A673 (cell line): ENCODE data around the gene NUP50. TPM values are rescaled to one million over a fixed set of nuclear protein-coding genes. Genes with fewer than 3 reads are reported as not detected.

Experiments used
- BruUV-seq: library from RNA; stranded (reverse); fragments of 400-500 nt; replicated peaks from 2 replicates; lab custom pipeline; 2021; lab: Mats Ljungman, UMichigan
- CTCF ChIA-PET: fragments of 300-600 bp; sonication (Branson Sonifier 250); formaldehyde crosslinking; loops from one replicate; lab custom pipeline; 2022; ENCODE audit warnings: antibody characterized with exemption; lab: Charles Lee
- POLR2A ChIA-PET: fragments of 300-600 bp; sonication (Branson Sonifier 250); formaldehyde crosslinking; loops from one replicate; lab custom pipeline; 2022; ENCODE audit warnings: antibody characterized with exemption; ENCODE audit not compliant: low non-redundant PET; lab: Charles Lee
- DNase-seq: peaks from one replicate; pipeline ENCODE4 v3.0.0-alpha.2; 2015; ENCODE audit warnings: low spot score
- H3K27ac ChIP-seq: fragments of 200-600 bp; sonication (generic); 2 replicates; pipeline ENCODE4 v1.5.1; 2016; ENCODE audit warnings: mixed run types, low read depth, mild to moderate bottlenecking, mixed read lengths, antibody characterized with exemption, low read length; ENCODE audit not compliant: poor library complexity, severe bottlenecking
- H3K27me3 ChIP-seq: fragments of 200-600 bp; sonication (generic); replicated peaks from 2 replicates; pipeline ENCODE4 v1.6.1; 2017; ENCODE audit warnings: mixed run types, low read depth, mild to moderate bottlenecking, mixed read lengths, antibody characterized with exemption, low read length; ENCODE audit not compliant: insufficient read depth, poor library complexity
- H3K36me3 ChIP-seq: fragments of 200-600 bp; sonication (generic); 2 replicates; pipeline ENCODE4 v1.6.1; 2016; ENCODE audit warnings: mixed run types, mild to moderate bottlenecking, mixed read lengths, antibody characterized with exemption, low read length; ENCODE audit not compliant: insufficient read depth, poor library complexity, severe bottlenecking
- H3K4me1 ChIP-seq: fragments of 200-600 bp; sonication (generic); 2 replicates; pipeline ENCODE4 v1.6.1; 2017; ENCODE audit warnings: mixed run types, mild to moderate bottlenecking, mixed read lengths, antibody characterized with exemption, low read length; ENCODE audit not compliant: insufficient read depth, poor library complexity, severe bottlenecking
- H3K4me3 ChIP-seq: fragments of 200-600 bp; sonication (generic); 2 replicates; pipeline ENCODE4 v1.5.1; 2016; ENCODE audit warnings: low read depth, mixed run types, mild to moderate bottlenecking, mixed read lengths, low read length; ENCODE audit not compliant: poor library complexity, severe bottlenecking
- H3K9me3 ChIP-seq: fragments of 200-600 bp; sonication (generic); 2 replicates; pipeline ENCODE4 v1.6.1; 2016; ENCODE audit warnings: mixed run types, low read depth, mild to moderate bottlenecking, mixed read lengths, antibody characterized with exemption, low read length; ENCODE audit not compliant: poor library complexity, severe bottlenecking
- EZH2 ChIP-seq: fragments of 200-600 bp; sonication (generic); IDR thresholded peaks from 2 replicates; pipeline ENCODE4 v1.6.1; 2017; ENCODE audit warnings: borderline replicate concordance, low read depth, mild to moderate bottlenecking, mixed read lengths, antibody characterized with exemption, low read length; ENCODE audit not compliant: poor library complexity, severe bottlenecking
- intact Hi-C: fragments of 100-400 bp; cut with micrococcal nuclease; formaldehyde crosslinking; loops from one replicate; pipeline ENCODE4 v1.10.0; 2022; ENCODE audit not compliant: unreplicated experiment
- microRNA-seq: library from miRNA; unstranded; fragments of <30 nt; microRNA quantifications from one replicate; pipeline ENCODE4 v1.2.0, GENCODE V29; 2021
- total RNA-seq: library from RNA; stranded (reverse); gene quantifications from 2 replicates; pipeline ENCODE4 v1.2.3, GENCODE V29; 2021
- TF ChIP-seq, protein P1 (sequence below): fragments of 300-800, 200-600 bp; sonication (generic); conservative IDR thresholded peaks from 2 replicates; pipeline ENCODE4 v1.5.1; 2017; ENCODE audit warnings: low read depth, mild to moderate bottlenecking, antibody characterized with exemption, low read length, moderate library complexity, mixed read lengths

Gene NUP50
- total RNA-seq, 1 experiment from 2014 or later = 124 TPM

DNA sequence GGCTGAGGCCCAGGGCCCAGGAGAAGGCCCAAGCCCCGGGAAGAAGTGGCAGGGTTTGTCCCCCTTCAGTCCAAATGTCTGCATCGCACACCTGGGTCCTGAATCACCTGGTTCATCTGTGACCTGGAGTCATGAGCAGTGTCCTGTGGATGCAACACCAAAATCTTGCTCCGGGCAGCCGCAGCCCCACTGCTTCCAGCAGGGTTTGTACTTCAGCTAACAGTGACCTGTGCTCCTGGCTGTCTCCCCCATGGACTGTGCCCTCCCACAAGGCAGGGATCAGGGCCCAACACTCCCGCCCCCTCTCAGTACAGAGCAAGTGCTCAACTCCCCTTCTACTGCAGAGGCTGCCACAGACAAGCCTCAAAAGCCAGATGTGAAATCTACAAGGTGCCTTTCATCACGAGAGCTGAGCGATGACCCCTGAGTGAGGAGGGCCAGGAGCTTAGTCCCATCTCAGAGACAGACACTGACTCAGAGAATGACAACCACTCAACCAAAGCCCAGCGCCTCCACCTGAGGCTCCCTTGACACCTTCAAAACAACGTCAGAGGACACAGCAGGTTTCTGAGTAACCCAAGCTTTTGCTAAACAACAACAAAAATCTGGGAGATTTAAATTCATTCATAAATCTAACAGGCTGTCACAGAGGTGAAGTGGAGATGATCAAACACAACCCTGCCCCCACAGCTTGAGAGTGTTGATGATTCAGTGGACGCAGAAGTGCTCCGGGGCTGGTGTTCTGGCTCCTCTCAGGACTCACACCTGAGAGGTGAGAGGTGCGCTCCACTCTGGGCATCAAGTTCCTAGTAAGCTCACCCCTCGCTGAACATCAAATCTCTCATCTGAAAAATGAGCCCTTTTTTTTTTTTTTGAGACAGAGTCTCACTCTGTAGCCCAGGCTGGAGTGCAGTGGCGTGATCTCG, 73.6 kb downstream of the NUP50 start:
- Histone ChIP-seq H3K27ac (no peak overlapping the region), H3K9me3 (no peaks in the 10 kb centered on the region), H3K27me3 (no peaks in the 10 kb centered on the region), H3K4me3 (no peak overlapping the region), H3K36me3 (no peaks in the 10 kb centered on the region), H3K4me1 (peaks cover 14% of the 10 kb centered on the region)
- DNase-seq = no peak
- no peak for TF ChIP-seq EZH2
- TF ChIP-seq, protein P1, sequence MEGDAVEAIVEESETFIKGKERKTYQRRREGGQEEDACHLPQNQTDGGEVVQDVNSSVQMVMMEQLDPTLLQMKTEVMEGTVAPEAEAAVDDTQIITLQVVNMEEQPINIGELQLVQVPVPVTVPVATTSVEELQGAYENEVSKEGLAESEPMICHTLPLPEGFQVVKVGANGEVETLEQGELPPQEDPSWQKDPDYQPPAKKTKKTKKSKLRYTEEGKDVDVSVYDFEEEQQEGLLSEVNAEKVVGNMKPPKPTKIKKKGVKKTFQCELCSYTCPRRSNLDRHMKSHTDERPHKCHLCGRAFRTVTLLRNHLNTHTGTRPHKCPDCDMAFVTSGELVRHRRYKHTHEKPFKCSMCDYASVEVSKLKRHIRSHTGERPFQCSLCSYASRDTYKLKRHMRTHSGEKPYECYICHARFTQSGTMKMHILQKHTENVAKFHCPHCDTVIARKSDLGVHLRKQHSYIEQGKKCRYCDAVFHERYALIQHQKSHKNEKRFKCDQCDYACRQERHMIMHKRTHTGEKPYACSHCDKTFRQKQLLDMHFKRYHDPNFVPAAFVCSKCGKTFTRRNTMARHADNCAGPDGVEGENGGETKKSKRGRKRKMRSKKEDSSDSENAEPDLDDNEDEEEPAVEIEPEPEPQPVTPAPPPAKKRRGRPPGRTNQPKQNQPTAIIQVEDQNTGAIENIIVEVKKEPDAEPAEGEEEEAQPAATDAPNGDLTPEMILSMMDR = no peak
- BruUV-seq = no TSS peak
- intact Hi-C loops = no loop called here
- CTCF ChIA-PET = no interaction called here
- POLR2A ChIA-PET = interaction anchor here (0.7 kb wide), 1 partner anchor 26 kb away, joined by 5 read pairs; no protein-coding TSS in a partner anchor

Small RNAs within 50 kb of the gene (microRNA-seq; reads per million reads assigned to microRNA genes)
- gene MIR1249 = 73.3 reads per million, percentile 61 among the genes with 10 or more reads in this experiment

Other genes with a start within 250 kb of the NUP50 start
- 13.2 and 17.9 TPM in 2 replicates for gene PHF21B, start 153.9 kb upstream of the NUP50 start, total RNA-seq
- 54.8 and 64.2 TPM in 2 replicates for gene KIAA0930, start 77.0 kb downstream of the NUP50 start, total RNA-seq
- not detected in 2 replicates for gene UPK3A, start 121.0 kb downstream of the NUP50 start, total RNA-seq
- 54.0 and 58.3 TPM in 2 replicates for gene FAM118A, start 146.0 kb downstream of the NUP50 start, total RNA-seq
- gene SMC1B, start 249.7 kb downstream of the NUP50 start, total RNA-seq = not detected in 2 replicates
- 13.2 and 14.9 TPM in 2 replicates for gene RIBC2, start 249.8 kb downstream of the NUP50 start, total RNA-seq